GM21723 (cell line): Measurements from ENCODE around the gene FAM184A.
A peak's percentile ranks its signal among the peaks of the same experiment; 100 is the strongest.
"Not testable (repeated sequence)": the region's sequence is repeated elsewhere in the genome, so short reads cannot be mapped to it uniquely, and the experiment has no call there.

Experiments
- ATAC-seq: cut with Tn5 transposase; IDR thresholded peaks from one replicate; pipeline ENCODE4 v1.9.1; 2021; ENCODE audit warnings: mild to moderate bottlenecking, moderate library complexity; ENCODE audit not compliant: unreplicated experiment

The FAM184A gene

GRCh38 chr6:119102901-119103300, 24.4 kb upstream of the FAM184A start:
- no peak for ATAC-seq

- no peak for ATAC-seq
Measured at GRCh38 chr6:119100115-119100514, 21.7 kb upstream of the FAM184A start.

- ATAC-seq: not testable (repeated sequence)
Measured at GRCh38 chr6:119097815-119098361, 19.4 kb upstream of the FAM184A start.

GRCh38 chr6:119096721-119097565, 18.5 kb upstream of the FAM184A start:
- ATAC-seq: no peak

- no peak for ATAC-seq
Measured at GRCh38 chr6:119090256-119090655, 11.8 kb upstream of the FAM184A start.

GRCh38 chr6:119084784-119085183, 6.3 kb upstream of the FAM184A start:
- no peak for ATAC-seq

GRCh38 chr6:119083007-119083406, 4.5 kb upstream of the FAM184A start:
- no peak for ATAC-seq

- no peak for ATAC-seq
Measured at GRCh38 chr6:119079283-119079809, 882 bp upstream of the FAM184A start.

GRCh38 chr6:119077643-119078375, 655 bp downstream of the FAM184A start:
- ATAC-seq: peak; percentile 43

- ATAC-seq: no peak
Measured at GRCh38 chr6:119077391-119077642, 1.1 kb downstream of the FAM184A start.

DNA sequence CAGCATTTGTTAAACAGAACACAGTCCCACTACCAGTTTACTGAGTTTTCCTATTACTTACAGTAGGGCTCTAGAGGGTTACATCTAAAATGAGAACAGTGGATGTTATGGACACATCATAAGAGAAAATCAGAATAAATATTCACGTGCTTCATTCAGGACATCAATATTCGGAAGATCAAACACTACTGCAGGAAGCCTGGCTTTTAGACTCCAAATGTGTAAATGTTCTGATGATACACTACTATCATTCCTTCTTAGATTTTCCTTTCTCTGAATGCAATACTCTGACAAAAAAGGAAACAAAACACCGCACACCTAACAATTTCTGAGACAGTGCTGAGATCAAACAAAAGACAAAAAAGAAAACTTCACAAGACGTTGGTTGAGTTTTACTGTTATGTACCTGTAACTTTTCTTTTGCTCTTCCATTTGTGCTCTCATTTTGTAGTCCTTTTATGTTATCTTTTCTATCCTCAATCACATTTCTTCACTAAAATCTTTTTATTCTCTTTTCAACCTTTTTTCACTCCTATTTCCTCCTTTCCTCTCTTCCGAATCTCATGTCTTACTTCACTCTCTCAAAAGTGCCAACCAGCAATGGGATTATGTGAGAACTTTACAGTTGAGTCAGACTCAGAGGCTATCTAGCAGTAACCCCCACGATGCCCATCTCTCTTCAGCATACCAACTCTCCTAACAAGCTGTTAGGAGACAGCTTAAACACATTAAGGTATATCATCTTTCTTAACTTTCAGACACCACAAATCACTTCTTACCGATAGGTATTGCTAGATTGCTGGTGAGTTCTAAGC, 1.7 kb downstream of the FAM184A start:
- ATAC-seq: no peak

DNA sequence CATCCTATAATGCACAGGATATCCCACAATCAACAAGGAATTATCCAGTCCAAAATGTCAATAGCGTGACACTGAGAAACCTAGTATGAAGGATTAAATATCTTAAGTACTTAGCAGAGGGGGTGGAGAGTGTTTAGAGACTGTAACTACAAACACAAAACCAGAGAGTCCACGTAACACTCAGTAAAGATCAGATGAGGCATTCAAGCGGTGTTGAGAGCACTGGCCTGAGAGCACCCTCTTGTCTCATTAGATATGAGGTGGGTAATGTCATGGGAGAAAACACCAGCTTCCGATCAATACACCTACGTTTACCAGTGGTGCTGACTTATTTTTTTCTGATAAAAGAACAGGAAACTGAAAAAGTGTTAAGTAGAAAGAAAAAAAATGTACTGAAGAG, 2.3 kb downstream of the FAM184A start:
- no peak for ATAC-seq

DNA sequence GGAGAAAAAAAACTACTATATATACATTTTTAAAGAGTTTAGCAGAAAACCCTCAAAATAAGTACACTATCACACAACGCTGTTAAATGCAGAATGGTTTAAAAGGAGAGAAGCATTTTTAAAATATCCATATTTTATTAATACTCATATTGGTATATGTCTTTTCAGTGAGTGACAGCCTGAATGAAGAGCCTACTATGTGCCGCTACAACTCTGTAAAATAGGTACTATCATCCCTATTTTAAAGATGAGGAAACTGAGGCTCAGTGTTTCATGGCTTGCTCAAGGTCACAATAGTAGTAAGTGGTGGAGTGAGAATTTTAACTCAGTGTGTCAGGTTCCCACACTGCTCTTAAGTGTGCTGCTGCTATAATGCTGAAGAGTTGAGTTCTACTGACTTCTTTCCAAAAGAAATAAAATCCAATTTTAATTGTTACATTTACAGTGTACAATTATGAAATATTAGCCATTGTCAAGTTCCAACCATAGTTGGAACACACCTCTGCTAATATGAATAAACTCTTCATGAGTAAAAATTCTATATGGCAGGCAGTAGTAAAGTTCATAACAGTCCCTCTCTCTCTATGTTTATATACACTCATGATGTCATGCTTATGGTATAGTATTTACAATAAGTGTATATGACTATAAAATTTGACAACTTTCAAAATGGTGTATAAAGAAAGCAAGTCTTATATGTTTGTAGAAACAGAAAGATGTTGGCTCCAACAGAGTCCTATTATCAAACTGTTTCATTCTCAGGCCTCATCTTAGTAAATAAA, 3.1 kb downstream of the FAM184A start:
- no peak for ATAC-seq

DNA sequence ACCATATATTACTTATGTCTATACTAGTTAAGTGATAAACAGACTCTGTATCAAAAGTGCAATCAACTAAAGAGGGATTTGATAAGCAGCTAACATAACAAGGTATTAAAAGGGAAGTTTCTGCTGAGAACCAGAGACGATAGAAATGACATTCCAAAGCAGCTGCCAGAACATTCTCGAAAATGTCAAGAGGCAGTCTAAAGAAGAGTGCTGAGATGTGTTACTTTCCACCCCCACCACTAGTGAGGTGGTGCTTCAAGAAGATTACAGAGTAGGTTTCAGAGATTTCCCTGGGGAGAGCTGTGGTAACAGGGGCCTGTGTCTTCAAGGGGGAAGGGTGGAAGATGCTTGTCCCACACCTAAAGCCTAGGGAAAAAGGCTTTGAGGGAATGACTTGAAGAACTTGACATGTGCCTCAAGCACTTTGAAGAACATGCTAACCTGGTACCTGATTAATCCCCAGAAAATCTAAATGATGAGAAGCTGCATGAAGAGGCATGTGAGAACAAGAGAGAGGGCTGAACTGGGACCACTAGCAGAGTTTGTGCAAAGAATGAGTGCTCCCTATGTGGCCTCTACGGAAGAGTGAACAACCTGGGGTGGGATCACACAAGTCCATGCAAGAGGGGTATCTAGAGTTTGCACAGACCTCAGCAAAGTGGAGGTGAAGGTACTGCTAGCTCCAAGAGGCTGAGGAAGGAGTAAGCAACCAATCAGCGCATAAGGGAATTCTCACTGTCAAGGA, 5.0 kb downstream of the FAM184A start:
- ATAC-seq: no peak

DNA sequence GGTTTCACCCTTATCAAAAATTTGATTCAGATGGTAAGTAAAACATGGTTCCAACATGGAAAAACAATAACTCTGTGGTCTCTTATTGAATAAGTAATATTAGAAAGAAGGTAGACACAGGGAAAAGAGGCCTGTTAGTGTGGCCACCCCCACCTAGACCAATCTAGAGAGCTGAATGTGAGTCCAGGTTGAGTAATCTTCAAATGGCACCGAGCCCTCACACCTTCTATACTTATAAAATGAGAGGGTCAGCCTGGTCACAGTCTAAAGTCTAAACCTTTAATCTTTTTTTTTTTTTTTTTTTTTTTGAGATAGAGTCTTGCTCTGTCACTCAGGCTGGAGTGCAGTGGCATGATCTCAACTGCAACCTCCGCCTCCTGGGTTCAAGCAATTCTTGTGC, 6.9 kb downstream of the FAM184A start:
- no peak for ATAC-seq

DNA sequence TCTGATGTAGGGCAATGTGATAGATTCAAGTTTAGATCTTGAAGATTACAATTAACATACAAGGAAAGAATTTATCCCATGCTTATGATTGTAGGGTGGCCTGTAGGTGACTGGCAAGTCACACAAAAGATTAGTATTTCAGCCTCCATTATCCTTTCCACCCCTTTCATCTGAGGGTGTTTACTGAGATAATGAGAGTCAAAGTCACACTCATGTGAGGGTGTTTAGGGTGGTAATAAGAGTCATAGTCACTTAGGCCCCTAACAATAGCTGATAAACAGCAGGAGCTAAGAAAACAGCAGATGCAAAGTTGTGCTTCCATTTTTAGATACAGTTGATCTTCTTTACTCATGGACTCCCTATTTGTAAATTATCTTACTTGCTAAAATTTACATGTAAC, 11.4 kb downstream of the FAM184A start:
- no peak for ATAC-seq

DNA sequence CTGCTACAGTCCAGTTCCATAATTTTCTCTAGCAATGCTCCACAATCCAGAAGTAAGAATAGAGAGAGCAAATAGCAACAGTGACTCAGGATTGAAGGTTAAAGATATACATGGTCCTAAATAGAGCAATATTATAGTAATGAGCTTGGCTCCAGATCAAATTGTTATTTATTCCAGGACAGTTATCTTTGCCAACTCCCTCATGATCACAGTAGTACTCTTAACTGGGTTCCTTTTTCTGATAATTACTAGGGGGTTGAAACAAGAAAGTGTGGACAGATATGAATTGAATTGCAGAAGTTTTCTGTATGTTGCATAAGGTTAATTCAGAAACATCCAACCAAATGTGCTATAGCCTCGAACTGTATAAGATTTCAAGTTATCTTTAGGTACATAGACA, 11.9 kb downstream of the FAM184A start:
- ATAC-seq: no peak

GRCh38 chr6:119065955-119066354, 12.5 kb downstream of the FAM184A start:
- ATAC-seq: no peak

DNA sequence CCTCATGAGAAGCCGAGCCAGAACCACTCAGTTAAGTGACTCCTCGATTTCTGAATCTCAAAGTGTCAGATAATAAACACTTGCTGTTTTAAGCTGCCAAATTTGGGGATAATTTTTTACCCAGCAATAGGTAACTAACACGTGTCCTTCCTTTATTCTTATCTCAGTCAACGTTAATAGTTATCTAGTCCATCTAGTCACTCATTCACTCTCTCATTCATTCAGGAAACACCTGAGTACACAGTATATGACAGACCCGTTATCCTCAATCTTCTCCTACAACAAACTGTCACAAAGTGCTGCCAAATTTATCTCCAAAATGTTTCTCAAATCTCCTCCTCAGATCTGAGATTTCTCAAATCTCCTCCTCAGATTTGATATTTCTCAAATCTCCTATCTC, 13.1 kb downstream of the FAM184A start:
- ATAC-seq: no peak

- ATAC-seq: no peak
Measured at GRCh38 chr6:119063491-119063890, 15.0 kb downstream of the FAM184A start.
